ENCODE results near the gene TSPAN18. TPM values are rescaled to one million over a fixed set of nuclear protein-coding genes. Genes with fewer than 3 reads are reported as not detected.
A peak's percentile ranks its signal among the peaks of the same experiment; 100 is the strongest.

Gene TSPAN18
- polyA plus RNA-seq, 3 donors = 48.8 to 58.2 (median 58.0) TPM

- DNase-seq (ENCODE audit: extremely low read depth in 1 of 11, low read depth in 9 of 11, low spot score in 4 of 11) = no peak
Measured at GRCh38 chr11:44934735-44935250, 208.0 kb downstream of the TSPAN18 start.

- DNase-seq (ENCODE audit: extremely low read depth in 1 of 11, low read depth in 9 of 11, low spot score in 4 of 11) = peak in 8 of 11 donors; percentile 54 to 80 (median 72)
Measured at GRCh38 chr11:44936525-44936924, 209.8 kb downstream of the TSPAN18 start.

- no peak for DNase-seq (ENCODE audit: extremely low read depth in 1 of 11, low read depth in 9 of 11, low spot score in 4 of 11)
Measured at GRCh38 chr11:44936951-44937543, 210.3 kb downstream of the TSPAN18 start.

GRCh38 chr11:44938066-44938691 lies 211.4 kb downstream of the TSPAN18 start:
- DNase-seq (ENCODE audit: extremely low read depth in 1 of 11, low read depth in 9 of 11, low spot score in 4 of 11) = no peak

- DNase-seq (ENCODE audit: extremely low read depth in 1 of 11, low read depth in 9 of 11, low spot score in 4 of 11) = peak in 1 of 11 donors; percentile 51
Measured at GRCh38 chr11:44939673-44940395, 213.1 kb downstream of the TSPAN18 start.

- DNase-seq (ENCODE audit: extremely low read depth in 1 of 11, low read depth in 9 of 11, low spot score in 4 of 11) = no peak
Measured at GRCh38 chr11:44940404-44940803, 213.6 kb downstream of the TSPAN18 start.

- DNase-seq (ENCODE audit: extremely low read depth in 1 of 11, low read depth in 9 of 11, low spot score in 4 of 11) = no peak
Measured at GRCh38 chr11:44940835-44941234, 214.1 kb downstream of the TSPAN18 start.

GRCh38 chr11:44941259-44942021 lies 214.7 kb downstream of the TSPAN18 start:
- no peak for DNase-seq (ENCODE audit: extremely low read depth in 1 of 11, low read depth in 9 of 11, low spot score in 4 of 11)

GRCh38 chr11:44942029-44942955 lies 215.5 kb downstream of the TSPAN18 start:
- no peak for DNase-seq (ENCODE audit: extremely low read depth in 1 of 11, low read depth in 9 of 11, low spot score in 4 of 11)

- peak in 2 of 11 donors; percentile 37 to 42 for DNase-seq (ENCODE audit: extremely low read depth in 1 of 11, low read depth in 9 of 11, low spot score in 4 of 11)
Measured at GRCh38 chr11:44943118-44943517, 216.4 kb downstream of the TSPAN18 start.

GRCh38 chr11:44943696-44944095 lies 216.9 kb downstream of the TSPAN18 start:
- no peak for DNase-seq (ENCODE audit: extremely low read depth in 1 of 11, low read depth in 9 of 11, low spot score in 4 of 11)

GRCh38 chr11:44944181-44944852 lies 217.6 kb downstream of the TSPAN18 start:
- DNase-seq (ENCODE audit: extremely low read depth in 1 of 11, low read depth in 9 of 11, low spot score in 4 of 11) = no peak

GRCh38 chr11:44944853-44945235 lies 218.1 kb downstream of the TSPAN18 start:
- DNase-seq (ENCODE audit: extremely low read depth in 1 of 11, low read depth in 9 of 11, low spot score in 4 of 11) = no peak

- DNase-seq (ENCODE audit: extremely low read depth in 1 of 11, low read depth in 9 of 11, low spot score in 4 of 11) = no peak
Measured at GRCh38 chr11:44945666-44946065, 218.9 kb downstream of the TSPAN18 start.

- DNase-seq (ENCODE audit: extremely low read depth in 1 of 11, low read depth in 9 of 11, low spot score in 4 of 11) = no peak
Measured at GRCh38 chr11:44946263-44946662, 219.5 kb downstream of the TSPAN18 start.

- DNase-seq (ENCODE audit: extremely low read depth in 1 of 11, low read depth in 9 of 11, low spot score in 4 of 11) = no peak
Measured at GRCh38 chr11:44947114-44947513, 220.4 kb downstream of the TSPAN18 start.

- no peak for DNase-seq (ENCODE audit: extremely low read depth in 1 of 11, low read depth in 9 of 11, low spot score in 4 of 11)
Measured at GRCh38 chr11:44948155-44948554, 221.4 kb downstream of the TSPAN18 start.

Data from renal cortex interstitium (tissue), 11 donors.